Gastroesophageal sphincter (tissue), 3 donors: ENCODE results near the gene PHLPP1.

Experiments used
- CTCF ChIP-seq, 4 experiments: fragments of 200-600 bp in 2 of 4; fragments of 450-650 bp in 2 of 4; sonication (generic) in 1 of 4; IDR thresholded peaks; one replicate each; pipeline ENCODE4 v1.5.1; 2017 to 2019; ENCODE audit warnings: antibody characterized with exemption in 4 of 4, mild to moderate bottlenecking in 2 of 4, moderate library complexity in 2 of 4
- EP300 ChIP-seq: sonication (generic); formaldehyde crosslinking; IDR thresholded peaks from one replicate; pipeline ENCODE4 v1.6.1; 2017; ENCODE audit warnings: antibody characterized with exemption, mild to moderate bottlenecking

GRCh38 chr18:62669225-62669624, 46.1 kb upstream of the PHLPP1 start:
- TF ChIP-seq CTCF (IDR thresholded peaks at IDR 0.05) (no peak), EP300 (no peak)
